ENCODE data around the gene IFNA8. TPM values are rescaled to one million over a fixed set of nuclear protein-coding genes. Genes with fewer than 3 reads are reported as not detected.

Gene IFNA8
- total RNA-seq, 1 donor from 2014 or later, result not detected

- Mint-ChIP-seq H3K27me3 (ENCODE audit: insufficient read depth, low read depth) (peaks cover 2% of the 10 kb centered on the region), H3K9me3 (no peaks in the 10 kb centered on the region), H3K4me1 (peaks cover 18% of the 10 kb centered on the region), H3K27ac (no peak overlapping the region), H3K4me3 (no peak overlapping the region), H3K36me3 (no peaks in the 10 kb centered on the region)
- Histone ChIP-seq H3K9ac (no peak overlapping the region), H3K9me3 (ENCODE audit: low read depth) (no peaks in the 10 kb centered on the region), H3K27me3 (no peaks in the 10 kb centered on the region), H3K79me2 (ENCODE audit: low read depth) (no peaks in the 10 kb centered on the region), H3K27ac (no peak overlapping the region), H2AFZ (replicated peaks) (no peak overlapping the region), H3K36me3 (no peaks in the 10 kb centered on the region), H3K4me1 (peaks cover 5% of the 10 kb centered on the region), H3K4me3 (no peak overlapping the region), H3K4me2 (no peak overlapping the region), H4K20me1 (ENCODE audit: low read depth) (no peaks in the 10 kb centered on the region), H3F3A (ENCODE audit: low read depth) (no peaks in the 10 kb centered on the region)
- TF ChIP-seq CTCF (IDR thresholded peaks at IDR 0.05) (no peak), EZH2phosphoT487 (IDR thresholded peaks at IDR 0.05) (no peak), EZH2 (IDR thresholded peaks at IDR 0.05) (no peak)
- no peak for DNase-seq (ENCODE audit: low spot score)
Measured at GRCh38 chr9:21415493-21416267, 6.8 kb downstream of the IFNA8 start.

GRCh38 chr9:21428235-21428634 is 19.3 kb downstream of the IFNA8 start:
- Histone ChIP-seq H3K9ac (no peak overlapping the region), H3F3A (ENCODE audit: low read depth) (no peaks in the 10 kb centered on the region), H3K4me3 (no peak overlapping the region), H3K9me3 (ENCODE audit: low read depth) (no peaks in the 10 kb centered on the region), H3K27me3 (no peaks in the 10 kb centered on the region), H3K4me1 (peaks cover 2% of the 10 kb centered on the region), H3K36me3 (no peaks in the 10 kb centered on the region), H4K20me1 (ENCODE audit: low read depth) (no peaks in the 10 kb centered on the region), H3K79me2 (ENCODE audit: low read depth) (no peaks in the 10 kb centered on the region), H3K4me2 (no peak overlapping the region), H2AFZ (replicated peaks) (no peak overlapping the region), H3K27ac (no peak overlapping the region)
- Mint-ChIP-seq H3K27ac (no peak overlapping the region), H3K36me3 (no peaks in the 10 kb centered on the region), H3K27me3 (ENCODE audit: insufficient read depth, low read depth) (peaks cover 2% of the 10 kb centered on the region), H3K4me3 (no peak overlapping the region), H3K4me1 (peaks cover 4% of the 10 kb centered on the region), H3K9me3 (no peaks in the 10 kb centered on the region)
- TF ChIP-seq EZH2 (IDR thresholded peaks at IDR 0.05), result no peak
- TF ChIP-seq EZH2phosphoT487 (IDR thresholded peaks at IDR 0.05), result no peak
- TF ChIP-seq CTCF (IDR thresholded peaks at IDR 0.05), result no peak
- DNase-seq (ENCODE audit: low spot score), result no peak

- Histone ChIP-seq H3K27me3 (no peaks in the 10 kb centered on the region), H3K4me1 (peaks cover 5% of the 10 kb centered on the region), H4K20me1 (ENCODE audit: low read depth) (no peaks in the 10 kb centered on the region), H3K4me2 (no peak overlapping the region), H2AFZ (replicated peaks) (no peak overlapping the region), H3F3A (ENCODE audit: low read depth) (no peaks in the 10 kb centered on the region), H3K9ac (no peak overlapping the region), H3K4me3 (no peak overlapping the region), H3K27ac (no peak overlapping the region), H3K9me3 (ENCODE audit: low read depth) (no peaks in the 10 kb centered on the region), H3K79me2 (ENCODE audit: low read depth) (no peaks in the 10 kb centered on the region), H3K36me3 (no peaks in the 10 kb centered on the region)
- H3K36me3 Mint-ChIP-seq, result no peaks in the 10 kb centered on the region
- peaks cover 9% of the 10 kb centered on the region for H3K4me1 Mint-ChIP-seq
- TF ChIP-seq EZH2phosphoT487 (IDR thresholded peaks at IDR 0.05) (no peak), EZH2 (IDR thresholded peaks at IDR 0.05) (no peak), CTCF (IDR thresholded peaks at IDR 0.05) (no peak)
- no peaks in the 10 kb centered on the region for H3K9me3 Mint-ChIP-seq
- peaks cover 2% of the 10 kb centered on the region for H3K27me3 Mint-ChIP-seq (ENCODE audit: insufficient read depth, low read depth)
- H3K27ac Mint-ChIP-seq, result no peak overlapping the region
- no peak overlapping the region for H3K4me3 Mint-ChIP-seq
- DNase-seq (ENCODE audit: low spot score), result no peak
Measured at GRCh38 chr9:21429191-21429590, 20.3 kb downstream of the IFNA8 start.
